ENCODE measurements around the gene ZFP82. TPM values are rescaled to one million over a fixed set of nuclear protein-coding genes. Genes with fewer than 3 reads are reported as not detected.

Gene ZFP82
- polyA plus RNA-seq, 2 of the 4 experiments (the other 2 are of a cell fraction): 3.7 to 6.7 TPM

DNA sequence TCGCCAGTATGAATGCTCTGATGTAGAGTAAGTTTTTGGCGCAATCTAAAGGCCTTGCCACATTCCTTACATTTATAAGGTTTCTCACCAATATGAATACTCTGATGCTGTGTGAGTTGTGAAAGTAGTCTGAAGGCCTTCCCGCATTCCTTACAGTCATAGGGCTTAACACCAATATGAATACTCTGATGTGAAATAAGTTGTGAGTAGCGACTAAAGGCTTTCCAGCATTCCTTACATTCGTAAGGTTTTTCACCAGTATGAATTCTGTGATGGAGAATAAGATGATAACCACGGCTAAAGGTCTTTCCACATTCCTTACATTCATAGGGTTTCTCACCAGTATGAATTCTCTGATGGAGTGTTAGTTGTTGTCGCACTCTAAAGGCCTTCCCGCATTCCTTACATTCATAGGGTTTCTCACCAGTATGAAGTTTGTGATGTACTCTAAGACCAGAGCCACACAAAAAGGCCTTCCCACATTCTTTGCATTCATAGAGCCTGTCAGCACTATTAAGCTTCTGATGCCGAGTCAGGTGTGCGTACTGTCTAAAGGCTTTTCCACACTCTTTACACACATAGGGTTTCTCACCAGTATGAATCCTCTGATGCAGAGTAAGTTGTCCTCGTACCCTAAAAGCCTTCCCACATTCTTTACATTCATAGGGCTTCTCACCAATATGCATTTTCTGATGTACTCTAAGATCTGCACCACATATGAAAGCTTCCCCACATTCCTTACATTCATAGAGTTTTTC, 25.3 kb downstream of the ZFP82 start:
- DNase-seq (ENCODE audit: low read depth in 1 of 2, low spot score in 1 of 2) (peak in 1 of 2 experiments; percentile 37), FAIRE-seq (peak; percentile 68), ATAC-seq (no peak)
- CTCF ChIA-PET: interaction anchor here (1.0 kb wide), 1 partner anchor 25 kb away, joined by 3 read pairs; no protein-coding TSS in a partner anchor
- Histone ChIP-seq H3K4me2 (no peak overlapping the region), H3K9me3 (peaks cover 100% of the 10 kb centered on the region), H3K27ac (no peak overlapping the region), H3K4me1 (no peaks in the 10 kb centered on the region), H3K4me3 (no peak overlapping the region)
- TF ChIP-seq TFCP2L1 (CRISPR knock-in tag; IDR thresholded peaks at IDR 0.05) (no peak), BHLHE40 (IDR thresholded peaks at IDR 0.05; ENCODE audit: low read depth, low read length) (no peak), GATA3 (IDR thresholded peaks at IDR 0.05; ENCODE audit: borderline replicate concordance) (peak; percentile 49; the same call in 1 of the 2 replicates)
- TF ChIP-seq, protein P1, sequence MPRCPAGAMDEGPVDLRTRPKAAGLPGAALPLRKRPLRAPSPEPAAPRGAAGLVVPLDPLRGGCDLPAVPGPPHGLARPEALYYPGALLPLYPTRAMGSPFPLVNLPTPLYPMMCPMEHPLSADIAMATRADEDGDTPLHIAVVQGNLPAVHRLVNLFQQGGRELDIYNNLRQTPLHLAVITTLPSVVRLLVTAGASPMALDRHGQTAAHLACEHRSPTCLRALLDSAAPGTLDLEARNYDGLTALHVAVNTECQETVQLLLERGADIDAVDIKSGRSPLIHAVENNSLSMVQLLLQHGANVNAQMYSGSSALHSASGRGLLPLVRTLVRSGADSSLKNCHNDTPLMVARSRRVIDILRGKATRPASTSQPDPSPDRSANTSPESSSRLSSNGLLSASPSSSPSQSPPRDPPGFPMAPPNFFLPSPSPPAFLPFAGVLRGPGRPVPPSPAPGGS (IDR thresholded peaks at IDR 0.05): no peak
- TF ChIP-seq, protein P2, sequence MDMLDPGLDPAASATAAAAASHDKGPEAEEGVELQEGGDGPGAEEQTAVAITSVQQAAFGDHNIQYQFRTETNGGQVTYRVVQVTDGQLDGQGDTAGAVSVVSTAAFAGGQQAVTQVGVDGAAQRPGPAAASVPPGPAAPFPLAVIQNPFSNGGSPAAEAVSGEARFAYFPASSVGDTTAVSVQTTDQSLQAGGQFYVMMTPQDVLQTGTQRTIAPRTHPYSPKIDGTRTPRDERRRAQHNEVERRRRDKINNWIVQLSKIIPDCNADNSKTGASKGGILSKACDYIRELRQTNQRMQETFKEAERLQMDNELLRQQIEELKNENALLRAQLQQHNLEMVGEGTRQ (IDR thresholded peaks at IDR 0.05): no peak
- 69% methylated on average over 11 of the region's 11 CpGs for WGBS (ENCODE audit: missing lambda C conversion rate)
- POLR2A ChIA-PET: no interaction called here

- ChIA-PET CTCF (interaction anchor here (1.2 to 1.4 kb wide), 2 partner anchors 63 to 110 kb away, joined by 4 read pairs; partner anchors contain the start of gene ZNF566), POLR2A (interaction anchor here (0.6 to 2.3 kb wide), 6 partner anchors 19 to 992 kb away, joined by 3 to 19 read pairs (median 8); partner anchors contain the start of genes ZNF146, ZNF260, ZNF461 and ZNF565)
- TF ChIP-seq, protein P1 (IDR thresholded peaks at IDR 0.05): no peak
- TF ChIP-seq RCOR1 (IDR thresholded peaks at IDR 0.05; ENCODE audit: low read depth, low read length): no peak
- peak overlapping the region; percentile 94 for H3K4me2 ChIP-seq
- H3K27ac ChIP-seq: peak overlapping the region; percentile 73 to 85
- H3K4me3 ChIP-seq: peak overlapping the region; percentile 61
- 81% methylated on average over 10 of the region's 10 CpGs for WGBS (ENCODE audit: missing lambda C conversion rate)
- ATAC-seq: no peak
- peaks cover 80% of the 10 kb centered on the region for H3K9me3 ChIP-seq
- DNase-seq (ENCODE audit: low read depth in 1 of 2, low spot score in 1 of 2): no peak
- H3K4me1 ChIP-seq: peaks cover 5% of the 10 kb centered on the region; the same call in 2 of the 3 replicates
- no peak for FAIRE-seq
These were observed 39.0 kb downstream of the ZFP82 start for GRCh38 chr19:36379510-36379819.

GRCh38 chr19:36378625-36379509, 39.6 kb downstream of the ZFP82 start, which contains the start of gene ZFP14:
ZFP14 (minus strand) TSS chr19:36379201; CDS start chr19:36367892, 11,309 bp downstream.
- peaks cover 79% of the 10 kb centered on the region for H3K9me3 ChIP-seq
- DNase-seq (ENCODE audit: low read depth in 1 of 2, low spot score in 1 of 2) (peak; percentile 98 to 100), ATAC-seq (peak; percentile 99), FAIRE-seq (peak; percentile 98)
- peaks cover 5% of the 10 kb centered on the region; the same call in 2 of the 3 replicates for H3K4me1 ChIP-seq
- peak within 1 kb of the TSS; percentile 94 for H3K4me2 ChIP-seq
- ChIA-PET CTCF (interaction anchor here (0.9 to 3.7 kb wide), 7 partner anchors 10 to 308 kb away, joined by 3 to 14 read pairs (median 4); partner anchors contain the start of genes ZNF260 and ZNF566), POLR2A (interaction anchor here (0.6 to 2.3 kb wide), 9 partner anchors 18 to 993 kb away, joined by 3 to 19 read pairs (median 4); partner anchors contain the start of genes ZNF146, ZNF260, ZNF345 and ZNF461)
- 8% methylated on average over 60 of the region's 69 CpGs for WGBS (ENCODE audit: missing lambda C conversion rate)
- H3K27ac ChIP-seq: peak within 1 kb of the TSS; percentile 73 to 85
- H3K4me3 ChIP-seq: peak within 1 kb of the TSS; percentile 61
- TF ChIP-seq MAFK (IDR thresholded peaks at IDR 0.05; ENCODE audit: partially characterized antibody) (no peak), CBX2 (IDR thresholded peaks at IDR 0.05; ENCODE audit: borderline replicate concordance, low read depth) (no peak), FOSL2 (IDR thresholded peaks at IDR 0.05) (no peak), FOSL2 (CRISPR knock-in tag; IDR thresholded peaks at IDR 0.05) (no peak), FOSB (CRISPR knock-in tag; IDR thresholded peaks at IDR 0.05) (no peak), MAZ (IDR thresholded peaks at IDR 0.05; ENCODE audit: borderline replicate concordance, low read depth, low read length) (peak; percentile 60; the same call in 1 of the 2 replicates), TP53 (CRISPR knock-in tag; IDR thresholded peaks at IDR 0.05) (peak; percentile 71; the same call in 1 of the 2 replicates), CHD2 (IDR thresholded peaks at IDR 0.05; ENCODE audit: low read length, partially characterized antibody) (no peak), RNF2 (IDR thresholded peaks at IDR 0.05; ENCODE audit: borderline replicate concordance, low read depth) (no peak), ATOH8 (CRISPR knock-in tag; IDR thresholded peaks at IDR 0.05; ENCODE audit: low read depth) (no peak), CEBPB (IDR thresholded peaks at IDR 0.05) (no peak), ESRRA (IDR thresholded peaks at IDR 0.05; ENCODE audit: borderline replicate concordance, low read length) (no peak), HDAC2 (IDR thresholded peaks at IDR 0.05) (no peak), HEYL (CRISPR knock-in tag; IDR thresholded peaks at IDR 0.05) (no peak), FOXS1 (CRISPR knock-in tag; IDR thresholded peaks at IDR 0.05) (no peak), GATA3 (IDR thresholded peaks at IDR 0.05; ENCODE audit: borderline replicate concordance) (no peak), ELK1 (IDR thresholded peaks at IDR 0.05; ENCODE audit: low read depth, low read length) (no peak)
- TF ChIP-seq, protein P3, sequence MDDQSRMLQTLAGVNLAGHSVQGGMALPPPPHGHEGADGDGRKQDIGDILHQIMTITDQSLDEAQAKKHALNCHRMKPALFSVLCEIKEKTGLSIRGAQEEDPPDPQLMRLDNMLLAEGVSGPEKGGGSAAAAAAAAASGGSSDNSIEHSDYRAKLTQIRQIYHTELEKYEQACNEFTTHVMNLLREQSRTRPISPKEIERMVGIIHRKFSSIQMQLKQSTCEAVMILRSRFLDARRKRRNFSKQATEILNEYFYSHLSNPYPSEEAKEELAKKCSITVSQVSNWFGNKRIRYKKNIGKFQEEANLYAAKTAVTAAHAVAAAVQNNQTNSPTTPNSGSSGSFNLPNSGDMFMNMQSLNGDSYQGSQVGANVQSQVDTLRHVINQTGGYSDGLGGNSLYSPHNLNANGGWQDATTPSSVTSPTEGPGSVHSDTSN (IDR thresholded peaks at IDR 0.05): no peak
